OCI-LY7 (cell line): ENCODE data around the gene SLC25A20. TPM values are rescaled to one million over a fixed set of nuclear protein-coding genes. Genes with fewer than 3 reads are reported as not detected.
A peak's percentile ranks its signal among the peaks of the same experiment; 100 is the strongest.

Experiments used
- Bru-seq: library from RNA; stranded (reverse); fragments of 400-500 nt; gene quantifications from one replicate; lab custom pipeline; 2021; lab: Mats Ljungman, UMichigan
- BruChase-seq, 2 experiments: library from RNA; stranded (reverse); fragments of 400-500 nt; gene quantifications; one replicate each; lab custom pipeline; 2021; lab: Mats Ljungman, UMichigan
- BruUV-seq: library from RNA; stranded (reverse); fragments of 400-500 nt; replicated peaks from 2 replicates; lab custom pipeline; 2021; lab: Mats Ljungman, UMichigan
- CTCF ChIA-PET: fragments of 300-600 bp; sonication (Branson Sonifier 250); formaldehyde crosslinking; loops from one replicate; lab custom pipeline; 2022; ENCODE audit warnings: antibody characterized with exemption; ENCODE audit not compliant: unreplicated experiment; lab: Charles Lee
- POLR2A ChIA-PET: fragments of 300-600 bp; sonication (Branson Sonifier 250); formaldehyde crosslinking; loops from one replicate; lab custom pipeline; 2022; ENCODE audit warnings: antibody characterized with exemption; lab: Charles Lee
- DNase-seq: peaks from one replicate; pipeline ENCODE4 v3.0.0-alpha.2; 2015; ENCODE audit warnings: low spot score
- H2AFZ ChIP-seq: fragments of 200-600 bp; sonication (generic), shearing (Covaris generic); 2 replicates; pipeline ENCODE4 v1.6.1; 2014; ENCODE audit warnings: mild to moderate bottlenecking, antibody characterized with exemption, low read length, moderate library complexity
- H3K27ac ChIP-seq: fragments of 200-600 bp; sonication (generic); 2 replicates; pipeline ENCODE4 v1.5.1; 2014; ENCODE audit warnings: mixed run types, low read depth, mild to moderate bottlenecking, moderate library complexity, low read length, inconsistent platforms; ENCODE audit not compliant: poor library complexity, severe bottlenecking
- H3K36me3 ChIP-seq: fragments of 200-600 bp; sonication (generic); 2 replicates; pipeline ENCODE4 v1.6.1; 2014; ENCODE audit warnings: mild to moderate bottlenecking, antibody characterized with exemption, low read length, moderate library complexity, mixed read lengths; ENCODE audit not compliant: insufficient read depth
- H3K4me1 ChIP-seq: fragments of 200-600 bp; sonication (generic); 2 replicates; pipeline ENCODE4 v1.5.1; 2014; ENCODE audit warnings: mild to moderate bottlenecking, low read length; ENCODE audit not compliant: insufficient read depth, poor library complexity, severe bottlenecking
- H3K4me2 ChIP-seq: fragments of 200-600 bp; sonication (generic); 2 replicates; pipeline ENCODE4 v1.6.1; 2014; ENCODE audit warnings: mild to moderate bottlenecking, low read length
- H3K4me3 ChIP-seq: fragments of 200-600 bp; sonication (generic); 2 replicates; pipeline ENCODE4 v1.5.1; 2014; ENCODE audit warnings: mild to moderate bottlenecking, low read depth, low read length; ENCODE audit not compliant: poor library complexity, severe bottlenecking
- H3K79me2 ChIP-seq: fragments of 200-600 bp; sonication (generic); 2 replicates; pipeline ENCODE4 v1.6.1; 2016; ENCODE audit warnings: low read depth, mild to moderate bottlenecking, low read length, moderate library complexity, mixed read lengths; ENCODE audit not compliant: insufficient read depth
- H3K9me2 ChIP-seq: fragments of 200-600 bp; sonication (generic); 2 replicates; pipeline ENCODE4 v1.6.1; 2016; ENCODE audit warnings: mild to moderate bottlenecking, low read length, mixed read lengths; ENCODE audit not compliant: insufficient read depth
- H3K9me3 ChIP-seq: fragments of 200-600 bp; sonication (generic); 2 replicates; pipeline ENCODE4 v1.6.1; 2014; ENCODE audit warnings: mild to moderate bottlenecking, mixed run types, low read length, mixed read lengths
- H4K20me1 ChIP-seq: fragments of 200-600 bp; sonication (generic); 2 replicates; pipeline ENCODE4 v1.6.1; 2014; ENCODE audit warnings: mild to moderate bottlenecking, antibody characterized with exemption, low read length, moderate library complexity, mixed read lengths; ENCODE audit not compliant: insufficient read depth
- EZH2phosphoT487 ChIP-seq: fragments of 200-600 bp; sonication (generic); IDR thresholded peaks from 2 replicates; pipeline ENCODE4 v1.6.1; 2018; ENCODE audit warnings: low read depth, borderline replicate concordance, mild to moderate bottlenecking, mixed run types, antibody characterized with exemption, low read length, moderate library complexity, mixed read lengths
- intact Hi-C: fragments of 100-400 bp; cut with micrococcal nuclease; formaldehyde crosslinking; loops from one replicate; pipeline ENCODE4 v1.10.0; 2022; ENCODE audit not compliant: unreplicated experiment
- long read RNA-seq: library from polyadenylated mRNA; stranded (forward); transcript quantifications from one replicate; pipeline ENCODE4 v2.0.0, GENCODE V29; 2022
- total RNA-seq, 2 experiments: library from RNA; depleted of rRNA in 1 of 2; stranded (reverse); fragments of >200 nt in 1 of 2; shearing (Covaris generic) in 1 of 2; gene quantifications; 2 replicates each; pipeline ENCODE4 v1.2.3, GENCODE V29; 2014 to 2022
- TF ChIP-seq, protein P1 (sequence below): fragments of 200-600 bp; sonication (generic); conservative IDR thresholded peaks from 2 replicates; pipeline ENCODE4 v1.5.1; 2014; ENCODE audit warnings: mild to moderate bottlenecking, antibody characterized with exemption, low read length, moderate library complexity, mixed read lengths

SLC25A20 gene
- 20.9 and 21.3 TPM in 2 replicates for total RNA-seq (2014; rRNA removed; shearing (Covaris generic))
- 19.1 and 20.1 TPM in 2 replicates for total RNA-seq (2022)
- percentile 45 among the genes with signal in this experiment for Bru-seq, nascent RNA
- BruChase-seq, experiment 1, labeled RNA remaining after a 6-hour chase: percentile 48 among the genes with signal in this experiment
- percentile 49 among the genes with signal in this experiment for BruChase-seq, experiment 2, labeled RNA remaining after a 2-hour chase
- long read RNA-seq, transcript SLC25A20-201 (9 exons, 1,879 nt): major isoform, 45 of 54 reads
- long read RNA-seq, partial matches to known transcripts: 1 of 54 reads
- long read RNA-seq, other reads (novel, unspliced or antisense): 8 of 54 reads

DNA sequence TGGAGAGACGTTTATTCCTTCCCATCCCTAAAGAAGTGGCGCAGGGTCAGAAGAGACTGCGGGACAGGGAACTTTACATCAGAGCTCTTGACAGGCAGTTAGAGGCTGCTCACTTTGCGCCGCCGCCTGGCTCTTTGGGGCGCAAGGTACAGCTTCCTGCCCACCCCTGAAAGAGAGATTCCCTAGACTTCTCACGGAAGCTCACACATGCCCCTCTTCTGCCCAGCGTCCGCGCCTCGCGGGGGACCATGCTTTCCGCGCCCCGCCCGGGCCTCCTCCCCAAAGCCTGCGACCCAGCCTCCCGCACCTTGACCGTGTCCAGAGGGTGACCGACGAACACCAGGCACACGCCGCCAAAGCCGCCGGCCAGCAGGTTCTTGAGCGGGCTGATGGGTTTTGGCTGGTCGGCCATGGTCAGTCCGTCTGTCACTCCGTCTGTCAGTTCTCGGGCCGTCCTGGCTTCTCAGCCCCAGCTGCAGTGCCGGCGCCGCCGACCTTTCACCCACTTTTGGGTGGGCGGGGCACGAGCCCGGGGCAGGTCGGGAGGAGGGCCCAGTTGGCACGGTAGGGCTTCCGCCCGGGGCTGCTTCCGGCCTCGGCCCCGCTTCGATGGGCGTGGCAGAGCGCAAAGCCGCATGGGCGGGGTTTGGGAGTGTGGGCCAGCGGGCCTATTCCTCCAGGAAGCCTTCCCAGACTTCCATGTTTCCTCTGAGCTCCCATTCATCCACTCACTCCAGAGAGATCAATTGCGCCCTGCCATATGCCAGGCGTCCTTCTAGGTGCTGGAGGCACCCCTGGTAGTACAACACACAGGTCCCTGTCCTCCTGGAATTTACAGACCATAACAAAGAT lies at the start of gene SLC25A20:
Gene SLC25A20, minus strand, starts transcription at position 500 of the 852 bp plus-strand sequence. Its CDS starts 88 bp downstream, at position 412.
- H2AFZ ChIP-seq: peak within 1 kb of the TSS; percentile 89
- peak within 1 kb of the TSS; percentile 85 for H3K4me3 ChIP-seq
- H3K27ac ChIP-seq: peak within 1 kb of the TSS; percentile 36
- intact Hi-C loops: loop anchor here (1.0 kb wide), 1 partner anchor 20 kb away; the partner anchor contains the start of gene ARIH2
- H3K9me3 ChIP-seq: no peaks in the 10 kb centered on the region
- no peaks in the 10 kb centered on the region for H3K9me2 ChIP-seq
- ChIA-PET CTCF (interaction anchor here (1.0 kb wide), 1 partner anchor 17 kb away, joined by 3 read pairs; no protein-coding TSS in a partner anchor), POLR2A (interaction anchor here (0.5 to 2.3 kb wide), 5 partner anchors 15 to 42 kb away, joined by 3 to 10 read pairs (median 7); no protein-coding TSS in a partner anchor)
- TF ChIP-seq, protein P1, sequence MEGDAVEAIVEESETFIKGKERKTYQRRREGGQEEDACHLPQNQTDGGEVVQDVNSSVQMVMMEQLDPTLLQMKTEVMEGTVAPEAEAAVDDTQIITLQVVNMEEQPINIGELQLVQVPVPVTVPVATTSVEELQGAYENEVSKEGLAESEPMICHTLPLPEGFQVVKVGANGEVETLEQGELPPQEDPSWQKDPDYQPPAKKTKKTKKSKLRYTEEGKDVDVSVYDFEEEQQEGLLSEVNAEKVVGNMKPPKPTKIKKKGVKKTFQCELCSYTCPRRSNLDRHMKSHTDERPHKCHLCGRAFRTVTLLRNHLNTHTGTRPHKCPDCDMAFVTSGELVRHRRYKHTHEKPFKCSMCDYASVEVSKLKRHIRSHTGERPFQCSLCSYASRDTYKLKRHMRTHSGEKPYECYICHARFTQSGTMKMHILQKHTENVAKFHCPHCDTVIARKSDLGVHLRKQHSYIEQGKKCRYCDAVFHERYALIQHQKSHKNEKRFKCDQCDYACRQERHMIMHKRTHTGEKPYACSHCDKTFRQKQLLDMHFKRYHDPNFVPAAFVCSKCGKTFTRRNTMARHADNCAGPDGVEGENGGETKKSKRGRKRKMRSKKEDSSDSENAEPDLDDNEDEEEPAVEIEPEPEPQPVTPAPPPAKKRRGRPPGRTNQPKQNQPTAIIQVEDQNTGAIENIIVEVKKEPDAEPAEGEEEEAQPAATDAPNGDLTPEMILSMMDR: 0 out of 2 replicates have a peak, but pooled peaks have one; percentile 25
- TF ChIP-seq EZH2phosphoT487: no peak
- H3K4me1 ChIP-seq: peaks cover 36% of the 10 kb centered on the region
- H3K36me3 ChIP-seq: no peaks in the 10 kb centered on the region
- H3K4me2 ChIP-seq: peak within 1 kb of the TSS; percentile 87
- no TSS peak for BruUV-seq
- DNase-seq: peak; percentile 93
- no peaks in the 10 kb centered on the region for H4K20me1 ChIP-seq
- H3K79me2 ChIP-seq: no peaks in the 10 kb centered on the region; the same call in 1 of the 2 replicates

GRCh38 chr3:48945891-48946549 lies 47.3 kb upstream of the SLC25A20 start:
- no TSS peak for BruUV-seq
- Histone ChIP-seq H3K9me3 (no peaks in the 10 kb centered on the region), H3K4me2 (no peak overlapping the region), H3K4me1 (no peaks in the 10 kb centered on the region), H3K27ac (no peak overlapping the region), H2AFZ (no peak overlapping the region), H3K79me2 (peaks cover 39% of the 10 kb centered on the region; the same call in 1 of the 2 replicates), H3K9me2 (no peaks in the 10 kb centered on the region; the same call in 1 of the 2 replicates), H4K20me1 (0 out of 2 replicates have a peak, but pooled peaks cover 7% of the 10 kb centered on the region), H3K4me3 (no peak overlapping the region), H3K36me3 (peaks cover 51% of the 10 kb centered on the region; the same call in 1 of the 2 replicates)
- intact Hi-C loops: no loop called here
- DNase-seq: no peak
- ChIA-PET CTCF (interaction anchor here (0.6 kb wide), 1 partner anchor 229 kb away, joined by 3 read pairs; the partner anchor contains the start of gene IP6K2), POLR2A (no interaction called here)
- TF ChIP-seq, protein P1: no peak
